HEK293 (cell line): ENCODE data around the gene APCDD1L.

ENCODE experiments used
- CTCF ChIA-PET: fragments of 350-600 bp; formaldehyde crosslinking; extraction: SDS; loops from one replicate; lab custom pipeline; 2021; ENCODE audit warnings: antibody characterized with exemption; lab: Yijun Ruan, JAX
- POLR2A ChIA-PET: fragments of 300-600 bp; formaldehyde crosslinking; extraction: SDS; loops from one replicate; lab custom pipeline; 2020; ENCODE audit warnings: antibody characterized with exemption, inconsistent platforms; lab: Yijun Ruan, JAX
- H3K27ac ChIP-seq: fragments of 200-500 bp; sonication (Bioruptor generic); 2 replicates; pipeline ENCODE4 v1.5.1; 2014; ENCODE audit warnings: low read depth, low read length, control low read depth, inconsistent platforms; ENCODE audit errors: extremely low read depth
- H3K36me3 ChIP-seq, 2 experiments: fragments of 200-500 bp in 1 of 2; sonication (Bioruptor generic) in 1 of 2; 1 replicate in 1 of 2; 2 replicates in 1 of 2; pipeline ENCODE4 v1.5.1; 2014 to 2017; ENCODE audit warnings: inconsistent platforms in 2 of 2, low read length in 2 of 2; ENCODE audit not compliant: control insufficient read depth in 2 of 2, insufficient read depth in 1 of 2
- H3K4me1 ChIP-seq: fragments of 200-500 bp; sonication (Bioruptor generic); 2 replicates; pipeline ENCODE4 v1.5.1; 2014; ENCODE audit warnings: mild to moderate bottlenecking, low read length, inconsistent platforms; ENCODE audit not compliant: control insufficient read depth, insufficient read depth
- H3K4me3 ChIP-seq: 2 replicates; pipeline ENCODE4 v1.5.1; 2011; ENCODE audit warnings: low read depth, mild to moderate bottlenecking, control low read depth, low read length, moderate library complexity
- H3K9me3 ChIP-seq: fragments of 200-500 bp; sonication (Bioruptor generic); 2 replicates; pipeline ENCODE4 v1.5.1; 2014; ENCODE audit warnings: low read depth, low read length, inconsistent platforms; ENCODE audit not compliant: control insufficient read depth, insufficient read depth
- IKZF3 ChIP-seq: fragments of 450-650 bp; IDR thresholded peaks from 2 replicates; pipeline ENCODE4 v1.5.0; 2018; ENCODE audit warnings: missing biosample characterization, mild to moderate bottlenecking, missing genetic modification characterization, moderate library complexity
- OVOL3 ChIP-seq: fragments of 450-650 bp; formaldehyde crosslinking; IDR thresholded peaks from 2 replicates; pipeline ENCODE4 v1.5.1; 2016; ENCODE audit warnings: missing biosample characterization, missing genetic modification characterization
- YY1 ChIP-seq: fragments of 450-650 bp; formaldehyde crosslinking; IDR thresholded peaks from 2 replicates; pipeline ENCODE4 v1.5.1; 2018; ENCODE audit warnings: missing biosample characterization, missing genetic modification characterization
- ZBTB48 ChIP-seq: fragments of 450-650 bp; formaldehyde crosslinking; IDR thresholded peaks from 2 replicates; pipeline ENCODE4 v1.5.1; 2016; ENCODE audit warnings: missing biosample characterization, missing genetic modification characterization
- ZEB2 ChIP-seq: fragments of 450-650 bp; formaldehyde crosslinking; IDR thresholded peaks from 2 replicates; pipeline ENCODE4 v1.5.1; 2016; ENCODE audit warnings: missing biosample characterization, missing genetic modification characterization
- ZFP3 ChIP-seq: fragments of 450-650 bp; formaldehyde crosslinking; IDR thresholded peaks from 2 replicates; pipeline ENCODE4 v1.5.1; 2016; ENCODE audit warnings: low read depth, missing biosample characterization, missing genetic modification characterization
- ZIC2 ChIP-seq: fragments of 450-650 bp; formaldehyde crosslinking; IDR thresholded peaks from 2 replicates; pipeline ENCODE4 v1.5.1; 2016; ENCODE audit warnings: missing biosample characterization, missing genetic modification characterization
- ZNF121 ChIP-seq: fragments of 450-650 bp; formaldehyde crosslinking; IDR thresholded peaks from 2 replicates; pipeline ENCODE4 v1.5.1; 2016; ENCODE audit warnings: missing biosample characterization, missing genetic modification characterization
- ZNF138 ChIP-seq: fragments of 450-650 bp; formaldehyde crosslinking; IDR thresholded peaks from 2 replicates; pipeline ENCODE4 v1.5.1; 2016; ENCODE audit warnings: missing biosample characterization, missing genetic modification characterization, borderline replicate concordance
- ZNF175 ChIP-seq: fragments of 450-650 bp; formaldehyde crosslinking; IDR thresholded peaks from 2 replicates; pipeline ENCODE4 v1.5.1; 2016; ENCODE audit warnings: missing biosample characterization, missing genetic modification characterization
- ZNF280C ChIP-seq: fragments of 450-650 bp; formaldehyde crosslinking; IDR thresholded peaks from 2 replicates; pipeline ENCODE4 v1.5.1; 2016; ENCODE audit warnings: missing biosample characterization, missing genetic modification characterization
- ZNF302 ChIP-seq: fragments of 450-650 bp; formaldehyde crosslinking; IDR thresholded peaks from 2 replicates; pipeline ENCODE4 v1.5.1; 2016; ENCODE audit warnings: missing biosample characterization, missing genetic modification characterization, low read depth
- ZNF488 ChIP-seq: fragments of 450-650 bp; formaldehyde crosslinking; IDR thresholded peaks from 2 replicates; pipeline ENCODE4 v1.5.1; 2016; ENCODE audit warnings: missing biosample characterization, missing genetic modification characterization
- ZNF548 ChIP-seq: fragments of 450-650 bp; formaldehyde crosslinking; IDR thresholded peaks from 2 replicates; pipeline ENCODE4 v1.5.1; 2016; ENCODE audit warnings: missing biosample characterization, missing genetic modification characterization
- ZNF571 ChIP-seq: fragments of 450-650 bp; formaldehyde crosslinking; IDR thresholded peaks from 2 replicates; pipeline ENCODE4 v1.5.0; 2017; ENCODE audit warnings: missing biosample characterization, missing genetic modification characterization
- ZNF585B ChIP-seq: fragments of 450-650 bp; formaldehyde crosslinking; IDR thresholded peaks from 2 replicates; pipeline ENCODE4 v1.5.1; 2016; ENCODE audit warnings: missing biosample characterization, missing genetic modification characterization
- ZNF707 ChIP-seq: fragments of 450-650 bp; formaldehyde crosslinking; IDR thresholded peaks from 2 replicates; pipeline ENCODE4 v1.5.1; 2016; ENCODE audit warnings: missing biosample characterization, missing genetic modification characterization
- ZNF747 ChIP-seq: fragments of 450-650 bp; formaldehyde crosslinking; IDR thresholded peaks from 2 replicates; pipeline ENCODE4 v1.5.1; 2016; ENCODE audit warnings: missing biosample characterization, missing genetic modification characterization
- ZNF830 ChIP-seq: fragments of 450-650 bp; IDR thresholded peaks from 2 replicates; pipeline ENCODE4 v1.5.0; 2018; ENCODE audit warnings: missing biosample characterization, missing genetic modification characterization, low read depth, mild to moderate bottlenecking, moderate library complexity
- ZNF837 ChIP-seq: fragments of 450-650 bp; formaldehyde crosslinking; IDR thresholded peaks from 2 replicates; pipeline ENCODE4 v1.5.1; 2016; ENCODE audit warnings: missing biosample characterization, missing genetic modification characterization
- ZNF843 ChIP-seq: fragments of 450-650 bp; formaldehyde crosslinking; IDR thresholded peaks from 2 replicates; pipeline ENCODE4 v1.5.1; 2016; ENCODE audit warnings: missing biosample characterization, missing genetic modification characterization
- TF ChIP-seq, protein P1 (sequence below): fragments of 450-650 bp; formaldehyde crosslinking; conservative IDR thresholded peaks from 2 replicates; pipeline ENCODE4 v1.5.1; 2016; ENCODE audit warnings: low read depth, missing biosample characterization, missing genetic modification characterization
- TF ChIP-seq, protein P2 (sequence below): fragments of 450-650 bp; formaldehyde crosslinking; IDR thresholded peaks from 2 replicates; pipeline ENCODE4 v1.5.1; 2017; ENCODE audit warnings: missing biosample characterization, mild to moderate bottlenecking, missing genetic modification characterization, moderate library complexity
- TF ChIP-seq, protein P3 (sequence below): fragments of 450-650 bp; formaldehyde crosslinking; IDR thresholded peaks from 2 replicates; pipeline ENCODE4 v1.5.1; 2016; ENCODE audit warnings: missing biosample characterization, missing genetic modification characterization
- TF ChIP-seq, protein P4 (sequence below): fragments of 450-650 bp; formaldehyde crosslinking; IDR thresholded peaks from 2 replicates; pipeline ENCODE4 v1.5.1; 2016; ENCODE audit warnings: missing biosample characterization, missing genetic modification characterization

The APCDD1L gene

DNA sequence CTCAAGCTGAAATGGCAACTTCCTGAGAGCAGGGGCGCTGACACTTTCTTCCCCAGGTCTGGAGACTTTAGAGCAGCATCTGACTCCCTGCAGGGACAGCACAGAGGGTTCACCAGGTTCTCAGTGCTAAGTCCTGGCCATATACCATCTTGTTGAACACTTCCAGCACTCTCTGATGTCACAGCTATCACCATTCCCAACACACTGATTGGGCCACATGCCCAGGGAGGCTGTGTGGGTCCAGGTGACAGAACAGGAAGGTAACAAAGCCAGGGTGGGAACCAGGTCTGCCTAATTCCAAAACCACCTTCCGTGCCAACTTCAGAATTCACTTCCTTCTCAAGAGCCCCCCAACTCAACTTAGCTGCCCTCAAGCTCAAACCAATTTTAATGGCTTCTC lies 4.3 kb downstream of the APCDD1L start (continued):
- TF ChIP-seq, protein P1, sequence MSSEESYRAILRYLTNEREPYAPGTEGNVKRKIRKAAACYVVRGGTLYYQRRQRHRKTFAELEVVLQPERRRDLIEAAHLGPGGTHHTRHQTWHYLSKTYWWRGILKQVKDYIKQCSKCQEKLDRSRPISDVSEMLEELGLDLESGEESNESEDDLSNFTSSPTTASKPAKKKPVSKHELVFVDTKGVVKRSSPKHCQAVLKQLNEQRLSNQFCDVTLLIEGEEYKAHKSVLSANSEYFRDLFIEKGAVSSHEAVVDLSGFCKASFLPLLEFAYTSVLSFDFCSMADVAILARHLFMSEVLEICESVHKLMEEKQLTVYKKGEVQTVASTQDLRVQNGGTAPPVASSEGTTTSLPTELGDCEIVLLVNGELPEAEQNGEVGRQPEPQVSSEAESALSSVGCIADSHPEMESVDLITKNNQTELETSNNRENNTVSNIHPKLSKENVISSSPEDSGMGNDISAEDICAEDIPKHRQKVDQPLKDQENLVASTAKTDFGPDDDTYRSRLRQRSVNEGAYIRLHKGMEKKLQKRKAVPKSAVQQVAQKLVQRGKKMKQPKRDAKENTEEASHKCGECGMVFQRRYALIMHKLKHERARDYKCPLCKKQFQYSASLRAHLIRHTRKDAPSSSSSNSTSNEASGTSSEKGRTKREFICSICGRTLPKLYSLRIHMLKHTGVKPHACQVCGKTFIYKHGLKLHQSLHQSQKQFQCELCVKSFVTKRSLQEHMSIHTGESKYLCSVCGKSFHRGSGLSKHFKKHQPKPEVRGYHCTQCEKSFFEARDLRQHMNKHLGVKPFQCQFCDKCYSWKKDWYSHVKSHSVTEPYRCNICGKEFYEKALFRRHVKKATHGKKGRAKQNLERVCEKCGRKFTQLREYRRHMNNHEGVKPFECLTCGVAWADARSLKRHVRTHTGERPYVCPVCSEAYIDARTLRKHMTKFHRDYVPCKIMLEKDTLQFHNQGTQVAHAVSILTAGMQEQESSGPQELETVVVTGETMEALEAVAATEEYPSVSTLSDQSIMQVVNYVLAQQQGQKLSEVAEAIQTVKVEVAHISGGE: no peak
- TF ChIP-seq ZNF488 (no peak), IKZF3 (no peak), ZIC2 (tag by site-specific recombination) (no peak), ZNF837 (no peak), ZFP3 (tag by site-specific recombination) (no peak), ZNF121 (no peak), ZNF585B (tag by site-specific recombination) (no peak), ZNF830 (tag by site-specific recombination) (no peak), ZNF843 (tag by site-specific recombination) (no peak), ZEB2 (tag by site-specific recombination) (no peak), ZNF707 (tag by site-specific recombination) (no peak), ZNF138 (tag by site-specific recombination) (no peak)
- TF ChIP-seq, protein P2, sequence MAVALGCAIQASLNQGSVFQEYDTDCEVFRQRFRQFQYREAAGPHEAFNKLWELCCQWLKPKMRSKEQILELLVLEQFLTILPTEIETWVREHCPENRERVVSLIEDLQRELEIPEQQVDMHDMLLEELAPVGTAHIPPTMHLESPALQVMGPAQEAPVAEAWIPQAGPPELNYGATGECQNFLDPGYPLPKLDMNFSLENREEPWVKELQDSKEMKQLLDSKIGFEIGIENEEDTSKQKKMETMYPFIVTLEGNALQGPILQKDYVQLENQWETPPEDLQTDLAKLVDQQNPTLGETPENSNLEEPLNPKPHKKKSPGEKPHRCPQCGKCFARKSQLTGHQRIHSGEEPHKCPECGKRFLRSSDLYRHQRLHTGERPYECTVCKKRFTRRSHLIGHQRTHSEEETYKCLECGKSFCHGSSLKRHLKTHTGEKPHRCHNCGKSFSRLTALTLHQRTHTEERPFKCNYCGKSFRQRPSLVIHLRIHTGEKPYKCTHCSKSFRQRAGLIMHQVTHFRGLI (tag by site-specific recombination): no peak
- TF ChIP-seq, protein P3, sequence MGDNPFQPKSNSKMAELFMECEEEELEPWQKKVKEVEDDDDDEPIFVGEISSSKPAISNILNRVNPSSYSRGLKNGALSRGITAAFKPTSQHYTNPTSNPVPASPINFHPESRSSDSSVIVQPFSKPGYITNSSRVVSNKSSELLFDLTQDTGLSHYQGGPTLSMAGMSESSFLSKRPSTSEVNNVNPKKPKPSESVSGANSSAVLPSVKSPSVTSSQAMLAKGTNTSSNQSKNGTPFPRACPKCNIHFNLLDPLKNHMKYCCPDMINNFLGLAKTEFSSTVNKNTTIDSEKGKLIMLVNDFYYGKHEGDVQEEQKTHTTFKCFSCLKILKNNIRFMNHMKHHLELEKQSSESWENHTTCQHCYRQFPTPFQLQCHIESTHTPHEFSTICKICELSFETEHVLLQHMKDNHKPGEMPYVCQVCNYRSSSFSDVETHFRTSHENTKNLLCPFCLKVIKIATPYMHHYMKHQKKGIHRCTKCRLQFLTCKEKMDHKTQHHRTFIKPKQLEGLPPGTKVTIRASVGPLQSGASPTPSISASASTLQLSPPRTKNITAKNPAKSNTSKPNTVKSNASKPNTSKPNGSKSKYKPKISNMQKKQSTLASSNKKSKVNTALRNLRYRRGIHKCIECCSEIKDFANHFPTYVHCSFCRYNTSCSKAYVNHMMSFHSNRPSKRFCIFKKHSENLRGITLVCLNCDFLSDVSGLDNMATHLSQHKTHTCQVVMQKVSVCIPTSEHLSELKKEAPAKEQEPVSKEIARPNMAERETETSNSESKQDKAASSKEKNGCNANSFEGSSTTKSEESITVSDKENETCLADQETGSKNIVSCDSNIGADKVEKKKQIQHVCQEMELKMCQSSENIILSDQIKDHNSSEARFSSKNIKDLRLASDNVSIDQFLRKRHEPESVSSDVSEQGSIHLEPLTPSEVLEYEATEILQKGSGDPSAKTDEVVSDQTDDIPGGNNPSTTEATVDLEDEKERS (tag by site-specific recombination): no peak

- no peak overlapping the region for H3K4me3 ChIP-seq
- CTCF ChIA-PET: interaction anchor here (0.6 to 1.0 kb wide), 2 partner anchors 79 to 1465 kb away, joined by 3 to 4 read pairs; no protein-coding TSS in a partner anchor
- no peaks in the 10 kb centered on the region for H3K4me1 ChIP-seq
- H3K36me3 ChIP-seq: no peaks in the 10 kb centered on the region
- POLR2A ChIA-PET: no interaction called here
- no peaks in the 10 kb centered on the region for H3K9me3 ChIP-seq
- no peak overlapping the region for H3K27ac ChIP-seq
- TF ChIP-seq YY1 (tag by site-specific recombination) (no peak), ZBTB48 (tag by site-specific recombination) (no peak), OVOL3 (tag by site-specific recombination) (no peak), ZNF302 (tag by site-specific recombination) (no peak), ZNF175 (tag by site-specific recombination) (no peak), ZNF747 (no peak), ZNF571 (tag by site-specific recombination) (no peak), ZNF707 (tag by site-specific recombination) (no peak), ZNF280C (tag by site-specific recombination) (no peak), ZNF548 (tag by site-specific recombination) (no peak)
- TF ChIP-seq, protein P4, sequence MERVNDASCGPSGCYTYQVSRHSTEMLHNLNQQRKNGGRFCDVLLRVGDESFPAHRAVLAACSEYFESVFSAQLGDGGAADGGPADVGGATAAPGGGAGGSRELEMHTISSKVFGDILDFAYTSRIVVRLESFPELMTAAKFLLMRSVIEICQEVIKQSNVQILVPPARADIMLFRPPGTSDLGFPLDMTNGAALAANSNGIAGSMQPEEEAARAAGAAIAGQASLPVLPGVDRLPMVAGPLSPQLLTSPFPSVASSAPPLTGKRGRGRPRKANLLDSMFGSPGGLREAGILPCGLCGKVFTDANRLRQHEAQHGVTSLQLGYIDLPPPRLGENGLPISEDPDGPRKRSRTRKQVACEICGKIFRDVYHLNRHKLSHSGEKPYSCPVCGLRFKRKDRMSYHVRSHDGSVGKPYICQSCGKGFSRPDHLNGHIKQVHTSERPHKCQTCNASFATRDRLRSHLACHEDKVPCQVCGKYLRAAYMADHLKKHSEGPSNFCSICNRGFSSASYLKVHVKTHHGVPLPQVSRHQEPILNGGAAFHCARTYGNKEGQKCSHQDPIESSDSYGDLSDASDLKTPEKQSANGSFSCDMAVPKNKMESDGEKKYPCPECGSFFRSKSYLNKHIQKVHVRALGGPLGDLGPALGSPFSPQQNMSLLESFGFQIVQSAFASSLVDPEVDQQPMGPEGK (tag by site-specific recombination): no peak
Observed at GRCh38 chr20:58508762-58509395, 6.3 kb downstream of the APCDD1L start.
